AG08396 (cell line): ENCODE measurements around the gene TNFAIP2.
"Not testable (repeated sequence)": the region's sequence is repeated elsewhere in the genome, so short reads cannot be mapped to it uniquely, and the experiment has no call there.

Experiments used
- DNase-seq: peaks from one replicate; pipeline ENCODE4 v3.0.0; 2012; ENCODE audit warnings: low spot score, mixed read lengths

TNFAIP2 gene

DNA sequence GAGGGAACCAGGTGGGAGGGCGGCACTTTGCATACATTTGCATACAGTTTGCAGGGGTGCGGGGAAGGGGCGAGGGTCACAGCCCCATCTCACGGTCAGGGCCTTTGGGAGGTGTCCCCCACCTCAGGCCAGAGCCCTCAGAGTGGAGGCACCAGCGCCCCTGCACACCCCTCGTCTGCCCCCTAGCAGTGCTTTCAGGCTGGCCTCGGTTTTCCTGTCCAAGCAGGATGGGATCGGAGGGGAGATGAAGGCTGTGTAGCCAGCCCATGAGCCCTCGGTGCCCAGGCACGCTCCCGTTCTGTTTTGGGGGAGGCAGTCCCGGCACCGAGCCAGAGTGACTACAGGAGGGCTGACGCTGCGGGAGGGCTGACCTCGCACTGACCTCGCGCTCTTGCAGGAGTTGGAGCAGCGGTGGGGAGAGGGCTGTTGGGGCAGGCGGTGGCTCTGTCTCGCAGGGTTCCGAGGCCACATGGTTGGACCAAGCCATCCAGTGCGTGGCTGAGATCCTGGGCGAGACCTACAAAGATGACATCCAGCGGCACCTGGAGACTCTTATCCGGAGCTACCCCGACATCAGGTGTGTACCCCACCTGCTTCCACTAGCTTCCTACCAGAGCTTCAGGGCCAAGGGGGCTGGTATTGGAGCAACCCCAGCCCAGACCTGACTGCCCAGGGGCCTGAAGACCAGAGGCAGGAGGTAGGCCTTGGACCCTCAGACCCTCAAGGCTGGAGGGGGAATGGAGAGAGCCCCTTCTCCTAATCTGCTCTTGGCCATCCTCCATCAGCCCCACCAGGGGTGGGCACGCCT lies 15.1 kb upstream of the TNFAIP2 start:
- DNase-seq, result no peak

- DNase-seq, result peak; percentile 60
Measured at GRCh38 chr14:103108749-103109207, 14.5 kb upstream of the TNFAIP2 start.

DNA sequence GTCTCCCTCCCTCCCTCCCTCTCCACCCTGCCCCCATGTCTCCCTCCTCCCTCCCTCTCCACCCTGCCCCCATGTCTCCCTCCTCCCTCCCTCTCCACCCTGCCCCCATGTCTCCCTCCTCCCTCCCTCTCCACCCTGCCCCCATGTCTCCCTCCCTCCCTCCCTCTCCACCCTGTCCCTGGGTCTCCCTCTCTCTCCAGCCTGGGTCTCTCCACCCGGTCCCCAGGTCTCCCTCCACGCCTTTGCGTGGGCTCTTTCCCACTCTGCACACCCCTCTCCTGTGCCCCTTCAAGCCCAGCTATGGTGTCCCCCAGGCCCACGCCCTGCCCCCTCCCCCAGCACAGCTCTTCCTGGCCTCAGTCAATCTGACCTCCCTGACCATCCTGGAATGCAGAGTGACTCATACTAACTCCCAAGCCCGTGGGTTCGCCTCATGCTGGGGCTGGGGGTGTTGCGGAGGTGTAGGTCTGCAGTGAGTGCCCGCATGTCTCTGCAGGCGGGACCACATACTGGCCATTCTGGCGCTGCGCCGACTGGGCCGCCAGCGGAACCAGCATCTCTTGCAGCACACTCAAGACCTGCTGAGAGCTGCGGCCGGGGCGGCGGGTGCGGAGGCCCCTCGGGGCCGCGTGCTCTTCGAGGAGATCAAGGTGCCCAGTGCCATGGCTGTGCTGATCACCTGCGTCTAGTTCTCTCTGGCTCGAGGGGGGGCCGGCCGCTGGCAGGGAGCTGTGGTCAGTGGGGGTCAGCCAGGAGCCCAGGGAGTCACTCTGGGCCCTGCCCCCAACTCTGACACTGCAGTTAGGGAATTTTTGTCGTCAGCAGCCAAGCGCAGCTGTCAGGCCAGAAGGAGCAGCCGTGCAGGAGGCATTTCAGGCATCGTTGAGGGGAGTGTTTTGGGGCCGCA lies 13.5 kb upstream of the TNFAIP2 start:
- peak; percentile 90 for DNase-seq

GRCh38 chr14:103110681-103111231 lies 12.5 kb upstream of the TNFAIP2 start:
- DNase-seq, result peak; percentile 57

- DNase-seq, result no peak
Measured at GRCh38 chr14:103111232-103111868, 11.9 kb upstream of the TNFAIP2 start.

DNA sequence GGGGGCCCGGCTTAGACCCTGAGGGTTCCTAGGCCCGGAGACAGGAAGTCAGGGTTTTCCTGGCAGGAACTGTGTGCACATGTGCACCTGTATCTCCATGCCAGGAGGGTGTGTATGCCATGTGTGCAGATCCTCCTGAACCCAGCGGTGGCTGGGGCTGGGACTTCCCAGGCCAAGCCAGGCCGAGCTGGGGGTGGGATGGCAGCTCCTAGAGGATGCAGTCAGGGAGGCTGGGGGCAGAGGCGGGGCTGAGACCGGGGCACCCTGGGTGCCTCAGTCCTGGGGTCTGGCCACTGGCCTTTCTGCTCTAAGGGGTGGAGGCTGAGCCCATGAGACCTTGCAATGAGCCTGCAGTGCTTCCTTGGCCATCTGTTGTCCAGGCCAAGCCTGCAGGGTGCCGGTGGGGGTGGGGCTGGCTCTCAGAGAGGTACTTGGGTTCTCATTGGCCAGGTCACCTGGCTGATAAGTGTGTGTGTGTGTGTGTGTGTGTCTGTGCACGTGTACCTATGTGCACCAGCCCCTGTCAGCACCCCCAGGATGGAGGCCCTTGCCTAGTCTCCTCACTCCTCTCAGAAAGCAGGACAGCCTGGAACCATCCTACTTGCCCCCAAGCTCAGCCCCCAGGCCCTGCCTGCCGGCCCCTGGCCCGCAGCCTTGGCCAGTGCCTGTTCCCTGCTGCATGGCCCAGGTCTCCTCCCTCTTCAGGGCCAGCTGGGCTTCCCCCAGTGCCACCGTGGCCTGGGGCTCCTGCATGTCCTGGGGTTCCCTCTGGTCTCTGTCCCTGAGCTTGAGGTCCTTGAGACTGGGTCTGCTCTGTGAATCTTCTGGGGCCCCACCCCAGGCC lies 10.6 kb upstream of the TNFAIP2 start:
- no peak for DNase-seq

- no peak for DNase-seq
Measured at GRCh38 chr14:103113303-103113702, 10.0 kb upstream of the TNFAIP2 start.

DNA sequence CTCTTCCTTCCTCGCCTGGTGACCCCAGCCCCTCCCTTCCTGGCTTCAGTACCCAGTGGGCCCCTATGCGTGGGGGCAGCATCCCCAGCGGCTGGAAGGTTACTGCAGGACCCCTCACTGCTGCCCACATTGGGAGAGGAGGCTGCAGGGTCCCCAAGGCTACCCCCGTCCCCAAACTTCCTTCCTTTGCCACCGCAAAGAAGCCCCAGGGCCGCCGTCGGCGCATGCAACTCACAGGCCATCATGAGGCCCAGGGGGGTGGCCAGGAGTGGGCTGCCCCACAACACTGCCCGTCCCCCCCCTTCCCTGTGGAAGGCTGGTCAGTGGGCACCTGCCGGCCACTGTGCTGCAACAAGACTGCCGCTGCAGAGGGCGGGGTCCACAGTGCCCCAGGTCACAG lies 9.5 kb upstream of the TNFAIP2 start:
- no peak for DNase-seq

GRCh38 chr14:103115086-103115679 lies 8.1 kb upstream of the TNFAIP2 start:
- not testable (repeated sequence) for DNase-seq

DNA sequence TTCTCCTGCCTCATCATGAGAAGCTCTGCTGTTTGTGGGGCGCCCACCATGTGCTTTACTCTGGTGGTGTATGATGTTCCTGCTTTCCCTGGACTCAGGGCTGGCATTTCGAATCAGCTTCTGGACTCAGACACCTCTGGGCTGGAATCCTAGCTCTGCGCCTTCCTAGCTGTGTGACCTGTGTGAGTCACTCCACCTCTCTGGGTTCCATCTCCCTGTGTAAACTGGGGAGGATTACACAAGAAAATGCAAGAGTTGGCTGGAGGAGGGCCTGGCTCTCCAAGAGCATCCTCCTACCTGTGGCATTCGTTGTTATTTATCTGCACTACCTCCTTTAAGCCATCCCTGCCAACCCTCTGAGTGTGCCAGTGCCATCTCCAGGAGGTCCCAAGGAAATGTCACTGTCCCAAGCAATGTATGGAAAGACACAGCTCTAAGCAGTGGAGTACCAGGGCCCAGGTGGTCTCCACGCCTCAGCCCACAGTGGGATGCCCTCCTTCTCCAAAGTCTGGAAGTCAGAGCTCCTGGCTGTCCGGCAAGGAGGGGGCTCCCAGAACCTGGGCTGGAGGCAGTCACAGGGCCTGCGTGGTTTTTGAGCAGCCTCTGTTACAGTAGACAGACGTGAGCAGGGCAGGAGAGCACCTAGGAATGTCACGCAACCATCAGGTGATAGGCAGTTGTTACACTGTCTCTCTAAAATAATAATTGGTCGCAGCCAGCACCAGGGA lies 7.3 kb upstream of the TNFAIP2 start:
- DNase-seq, result no peak

DNA sequence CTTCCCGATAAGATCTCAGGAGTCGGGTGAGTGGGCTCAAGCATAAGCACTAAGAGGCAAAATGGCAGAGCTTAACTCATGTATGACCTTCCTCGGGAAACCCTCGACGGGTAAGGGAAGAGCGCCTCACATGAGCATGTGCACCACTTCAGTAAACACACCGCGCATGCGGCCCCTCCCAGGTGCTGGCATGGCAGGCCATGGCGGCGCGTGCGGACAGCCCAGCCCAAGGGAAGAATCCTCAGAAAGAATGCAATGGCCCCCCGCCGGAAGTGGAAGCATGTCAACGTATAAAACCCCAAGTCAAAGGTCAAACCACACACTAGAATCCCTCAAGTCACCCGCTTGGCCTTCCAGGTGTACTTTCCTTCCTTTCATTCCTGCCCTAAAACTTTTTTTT lies 6.6 kb upstream of the TNFAIP2 start:
- no peak for DNase-seq

GRCh38 chr14:103117499-103117898 lies 5.8 kb upstream of the TNFAIP2 start:
- not testable (repeated sequence) for DNase-seq

GRCh38 chr14:103118018-103118662 lies 5.1 kb upstream of the TNFAIP2 start:
- DNase-seq, result no peak

- DNase-seq, result no peak
Measured at GRCh38 chr14:103118663-103119404, 4.4 kb upstream of the TNFAIP2 start.

- not testable (repeated sequence) for DNase-seq
Measured at GRCh38 chr14:103119527-103119926, 3.7 kb upstream of the TNFAIP2 start.

GRCh38 chr14:103121121-103121845 lies 2.0 kb upstream of the TNFAIP2 start:
- DNase-seq, result no peak

DNA sequence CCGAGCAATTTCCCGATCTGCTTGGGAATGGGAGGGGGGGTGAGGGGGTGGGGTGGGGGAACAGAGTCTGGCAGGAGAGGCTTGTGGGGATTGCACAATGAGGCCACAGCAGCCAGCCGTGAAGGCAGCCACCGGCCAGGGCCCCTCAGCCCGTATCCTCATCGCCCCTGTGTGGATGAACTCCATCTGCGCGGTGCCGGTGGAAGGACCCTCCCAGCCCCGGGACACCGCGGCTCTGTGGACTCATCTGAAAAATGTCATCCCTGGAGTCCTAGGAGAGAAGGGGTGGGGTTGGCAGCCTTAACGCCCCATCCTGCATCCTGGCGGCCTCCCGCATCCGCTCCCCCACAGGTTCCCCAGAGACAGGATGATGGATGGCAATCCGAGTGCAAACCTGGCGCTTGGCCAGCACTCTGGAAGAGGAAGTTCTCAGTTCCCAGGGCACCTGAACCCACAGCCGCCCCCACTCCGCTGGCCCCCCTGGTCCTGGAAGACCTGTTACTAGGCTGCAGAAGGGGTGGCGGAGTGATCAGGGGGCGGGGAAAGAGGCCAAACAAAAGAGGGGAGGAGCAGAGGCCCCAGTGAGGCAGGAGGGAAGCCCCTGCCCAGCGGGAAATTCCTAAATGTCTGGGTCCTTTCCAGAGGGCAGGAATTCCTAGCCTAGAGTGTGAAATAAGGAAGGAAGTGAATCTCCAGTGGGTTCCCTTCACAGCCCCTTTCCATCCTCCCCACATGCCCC lies 1.2 kb upstream of the TNFAIP2 start:
- no peak for DNase-seq

DNA sequence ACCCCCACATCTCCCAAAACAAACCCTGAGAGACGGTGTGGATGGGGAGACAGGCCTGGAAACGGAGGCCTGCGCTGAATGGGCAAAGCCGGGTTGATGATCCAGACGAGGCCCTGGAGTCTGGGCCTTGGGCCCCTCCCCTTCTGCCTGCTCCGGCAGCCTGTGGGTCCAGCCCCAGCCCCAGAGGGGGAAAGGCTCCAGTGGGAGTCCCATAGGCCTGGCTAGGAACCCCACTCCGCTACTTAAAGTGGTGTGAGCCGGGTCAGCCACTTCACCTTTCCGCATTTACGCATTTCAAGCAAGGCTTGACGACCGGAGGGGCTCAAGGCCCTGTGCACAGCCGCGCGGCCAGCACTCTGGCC lies 695 bp upstream of the TNFAIP2 start:
- no peak for DNase-seq
